NOMO-1 (cell line): ENCODE data around the gene PER2.

Experiments
- DNase-seq, 2 experiments: peaks; one replicate each; lab custom pipeline; 2025; ENCODE audit not compliant: unreplicated experiment in 2 of 2; lab: John Stamatoyannopoulos, UW

Gene PER2

GRCh38 chr2:238251986-238252385 lies 36.4 kb downstream of the PER2 start:
- DNase-seq = no peak

GRCh38 chr2:238251331-238251730 lies 37.1 kb downstream of the PER2 start:
- DNase-seq = no peak

- no peak for DNase-seq
Measured at GRCh38 chr2:238250896-238251295, 37.5 kb downstream of the PER2 start.

- no peak for DNase-seq
Measured at GRCh38 chr2:238247841-238248453, 40.5 kb downstream of the PER2 start.

GRCh38 chr2:238247002-238247822 lies 41.2 kb downstream of the PER2 start:
- DNase-seq = no peak

GRCh38 chr2:238244151-238244550 lies 44.3 kb downstream of the PER2 start:
- DNase-seq = no peak

- DNase-seq = no peak
Measured at GRCh38 chr2:238243496-238244076, 44.8 kb downstream of the PER2 start.

GRCh38 chr2:238242731-238243495 lies 45.5 kb downstream of the PER2 start:
- DNase-seq = no peak

- no peak for DNase-seq
Measured at GRCh38 chr2:238241970-238242369, 46.4 kb downstream of the PER2 start.

GRCh38 chr2:238240757-238241711 lies 47.4 kb downstream of the PER2 start:
- DNase-seq = peak; percentile 5 to 7

GRCh38 chr2:238239863-238240756 lies 48.3 kb downstream of the PER2 start, which contains the start of gene HES6:
Gene HES6, minus strand, starts transcription at chr2:238240038. Its CDS starts 133 bp downstream, at chr2:238239905.
- peak; percentile 86 to 98 for DNase-seq

- peak in 1 of 2 experiments; percentile 30 for DNase-seq
Measured at GRCh38 chr2:238239543-238239862, 48.9 kb downstream of the PER2 start.

- DNase-seq = peak; percentile 8 to 27
Measured at GRCh38 chr2:238238766-238239542, 49.5 kb downstream of the PER2 start.

GRCh38 chr2:238238311-238238765 lies 50.1 kb downstream of the PER2 start:
- no peak for DNase-seq

GRCh38 chr2:238237431-238238135 lies 50.8 kb downstream of the PER2 start:
- DNase-seq = no peak

- no peak for DNase-seq
Measured at GRCh38 chr2:238236571-238236970, 51.8 kb downstream of the PER2 start.

- DNase-seq = no peak
Measured at GRCh38 chr2:238235856-238236255, 52.6 kb downstream of the PER2 start.

GRCh38 chr2:238235331-238235732 lies 53.1 kb downstream of the PER2 start:
- DNase-seq = peak; percentile 66 to 79
